GM12878 (cell line): Measurements from ENCODE around the gene LACRT. TPM values are rescaled to one million over a fixed set of nuclear protein-coding genes. Genes with fewer than 3 reads are reported as not detected.

Experiments used
- ATAC-seq: fragments of 200-7000 bp; cut with Tn5 transposase; 3 replicates; pipeline ENCODE4 v1.9.1; 2020; ENCODE audit warnings: mild to moderate bottlenecking, moderate library complexity
- BruUV-seq: library from RNA; stranded (reverse); fragments of 400-500 nt; replicated peaks from 2 replicates; lab custom pipeline; 2021; lab: Mats Ljungman, UMichigan
- CTCF ChIA-PET: fragments of 300-600 bp; sonication (Branson Sonifier 250); formaldehyde crosslinking; extraction: SDS; loops from one replicate; lab custom pipeline; 2021; ENCODE audit warnings: inconsistent platforms; lab: Yijun Ruan, JAX
- POLR2A ChIA-PET: fragments of 350-600 bp; formaldehyde crosslinking; extraction: SDS; loops from one replicate; lab custom pipeline; 2021; ENCODE audit warnings: inconsistent platforms; lab: Charles Lee
- RAD21 ChIA-PET: fragments of 300-600 bp; sonication (Branson Sonifier 250); formaldehyde crosslinking; loops from one replicate; lab custom pipeline; 2023; ENCODE audit warnings: antibody characterized with exemption; ENCODE audit not compliant: unreplicated experiment; lab: Charles Lee
- SMC1A ChIA-PET: fragments of 300-600 bp; sonication (Branson Sonifier 250); formaldehyde crosslinking; loops from one replicate; lab custom pipeline; 2023; ENCODE audit not compliant: unreplicated experiment, uncharacterized antibody; lab: Charles Lee
- DNase-seq: peaks from one replicate; pipeline ENCODE4 v3.0.0-alpha.2; 2011; ENCODE audit warnings: low read depth, low spot score
- FAIRE-seq: peaks from 3 replicates; lab custom pipeline; 2011; peaks lifted over from hg19 to GRCh38; lab: Jason Lieb, UNC
- H2AFZ ChIP-seq: 2 replicates; pipeline ENCODE4 v1.6.0; 2011; ENCODE audit warnings: low read depth, low read length, control low read depth; ENCODE audit not compliant: control insufficient read depth
- H3K27ac ChIP-seq: 2 replicates; pipeline ENCODE4 v1.5.1; 2011; ENCODE audit warnings: control low read depth; ENCODE audit not compliant: control insufficient read depth, insufficient read depth
- H3K27me3 ChIP-seq, 2 experiments: replicated peaks in 1 of 2; 2 replicates each; pipeline versions ENCODE4 v1.6.0 to v1.6.1; 2011; ENCODE audit warnings: low read length in 1 of 2; ENCODE audit not compliant: control insufficient read depth in 2 of 2, insufficient read depth in 2 of 2
- H3K36me3 ChIP-seq, 2 experiments: 2 replicates each; pipeline ENCODE4 v1.5.1; 2011; ENCODE audit warnings: low read length in 1 of 2; ENCODE audit not compliant: control insufficient read depth in 2 of 2, insufficient read depth in 2 of 2
- H3K4me1 ChIP-seq: 2 replicates; pipeline ENCODE4 v1.6.1; 2011; ENCODE audit warnings: mild to moderate bottlenecking, low read length, moderate library complexity, mixed read lengths; ENCODE audit not compliant: control insufficient read depth, insufficient read depth
- H3K4me2 ChIP-seq: 2 replicates; pipeline ENCODE4 v1.6.0; 2011; ENCODE audit warnings: control low read depth; ENCODE audit not compliant: control insufficient read depth, insufficient read depth
- H3K4me3 ChIP-seq: fragments of 200-600 bp; sonication (generic); 2 replicates; pipeline ENCODE4 v1.5.1; 2016
- H3K79me2 ChIP-seq: 2 replicates; pipeline ENCODE4 v1.6.0; 2011; ENCODE audit warnings: low read length; ENCODE audit not compliant: control insufficient read depth, insufficient read depth
- H3K9ac ChIP-seq: 2 replicates; pipeline ENCODE4 v1.8.0; 2011; ENCODE audit warnings: low read length, control low read depth, mixed read lengths; ENCODE audit not compliant: control insufficient read depth, insufficient read depth
- H3K9me3 ChIP-seq: replicated peaks from 3 replicates; pipeline ENCODE4 v1.5.1; 2011; ENCODE audit warnings: mild to moderate bottlenecking, low read length; ENCODE audit not compliant: control insufficient read depth, insufficient read depth
- H4K20me1 ChIP-seq: 2 replicates; pipeline ENCODE4 v1.6.0; 2011; ENCODE audit not compliant: control insufficient read depth, insufficient read depth
- E2F8 ChIP-seq: fragments of 450-650 bp; IDR thresholded peaks from 2 replicates; pipeline ENCODE4 v1.6.1; 2018; ENCODE audit warnings: mild to moderate bottlenecking, low read depth, moderate library complexity; ENCODE audit not compliant: partially characterized antibody
- EED ChIP-seq: sonication (generic); IDR thresholded peaks from 2 replicates; pipeline ENCODE4 v1.6.1; 2016; ENCODE audit warnings: antibody characterized with exemption, low read depth
- JUNB ChIP-seq: IDR thresholded peaks from 2 replicates; pipeline ENCODE4 v1.6.1; 2016; ENCODE audit warnings: antibody characterized with exemption, mild to moderate bottlenecking
- MEF2A ChIP-seq: IDR thresholded peaks from 2 replicates; pipeline ENCODE4 v1.6.1; 2011; ENCODE audit warnings: low read depth, mild to moderate bottlenecking, low read length, moderate library complexity; ENCODE audit not compliant: insufficient read depth
- NFIC ChIP-seq: IDR thresholded peaks from 2 replicates; pipeline ENCODE4 v1.6.1; 2012; ENCODE audit warnings: low read depth, mild to moderate bottlenecking, inconsistent platforms, low read length, moderate library complexity
- PAX8 ChIP-seq: fragments of 450-650 bp; IDR thresholded peaks from 2 replicates; pipeline ENCODE4 v1.6.1; 2017; ENCODE audit warnings: mild to moderate bottlenecking, moderate library complexity
- RFX5 ChIP-seq: IDR thresholded peaks from 2 replicates; pipeline ENCODE4 v1.6.1; 2011; ENCODE audit warnings: low read depth, low read length, improper control_type of control experiment
- RUNX3 ChIP-seq: IDR thresholded peaks from 2 replicates; pipeline ENCODE4 v1.6.1; 2012; ENCODE audit warnings: low read length, inconsistent platforms
- SMARCA5 ChIP-seq: fragments of 450-650 bp; IDR thresholded peaks from 2 replicates; pipeline ENCODE4 v1.6.1; 2017; ENCODE audit warnings: mild to moderate bottlenecking
- YY1 ChIP-seq: IDR thresholded peaks from 2 replicates; pipeline ENCODE4 v1.6.1; 2011; ENCODE audit warnings: low read depth, mild to moderate bottlenecking, low read length
- WGBS: methylation state at CpG from one replicate; pipeline ENCODE4 v1.1.6; 2016; ENCODE audit warnings: low lambda C conversion rate; ENCODE audit not compliant: insufficient replicate concordance, insufficient coverage; ENCODE audit errors: missing lambda C conversion rate; 5-methylcytosine and 5-hydroxymethylcytosine counted together
- in situ Hi-C: fragments of 300-500 bp; cut with MboI; formaldehyde crosslinking; loops from 9 replicates; pipeline ENCODE4 v1.14.3; 2018; ENCODE audit warnings: mixed read lengths
- intact Hi-C: fragments of 100-400 bp; cut with micrococcal nuclease; formaldehyde crosslinking; loops from one replicate; pipeline ENCODE4 v1.14.2; 2022; ENCODE audit not compliant: unreplicated experiment
- polyA plus RNA-seq, 11 experiments: library from polyadenylated mRNA; depleted of rRNA in 4 of 11; unstranded in 6 of 11; stranded (reverse) in 5 of 11; fragments of >200 nt; fragmentation: Nextera tagmentation in 4 of 11; fragmentation: Illumina TruSeq in 1 of 11; extraction: Ambion mirVana in 4 of 11; extraction: Trizol in 1 of 11; gene quantifications; 1 replicate in 1 of 11; 2 replicates in 10 of 11; pipeline versions ENCODE4 v1.2.1 to v1.2.3, GENCODE V29; 2011 to 2016; ENCODE audit warnings: inconsistent platforms in 2 of 11, missing spikeins in 2 of 11, low read depth in 1 of 11
- total RNA-seq, 4 experiments: library from RNA; depleted of rRNA in 3 of 4; stranded (reverse); fragments of >200 nt in 3 of 4; fragmentation: Illumina TruSeq in 1 of 4; extraction: Trizol in 1 of 4; gene quantifications; 2 replicates each; pipeline versions ENCODE4 v1.2.1 to v1.2.3, GENCODE V29; 2013 to 2021

The LACRT gene
- total and polyA plus RNA-seq, 10 of the 15 experiments (the other 5 are each of a cell fraction or from before 2014, with no cell fraction given): not detected

GRCh38 chr12:54650409-54650808 is 15.7 kb upstream of the LACRT start:
- no peak for FAIRE-seq
- in situ Hi-C loops: no loop called here
- no peak for TF ChIP-seq RFX5
- TF ChIP-seq EED: peak; percentile 48; the same call in 1 of the 2 replicates
- 0 out of 2 replicates have a peak, but pooled peaks have one; percentile 47 for TF ChIP-seq NFIC
- no peak for TF ChIP-seq PAX8
- TF ChIP-seq YY1: no peak
- peak; percentile 69; the same call in 1 of the 2 replicates for TF ChIP-seq MEF2A
- TF ChIP-seq SMARCA5: no peak
- TF ChIP-seq JUNB: peak; percentile 50
- peak; percentile 15; the same call in 1 of the 2 replicates for TF ChIP-seq RUNX3
- WGBS: 23% methylated on average over 4 of the region's 4 CpGs
- no peak overlapping the region for H3K4me3 ChIP-seq
- ChIA-PET RAD21 (no interaction called here), CTCF (interaction anchor here (0.7 to 2.0 kb wide), 2 partner anchors 9 kb away, joined by 3 to 11 read pairs; no protein-coding TSS in a partner anchor), POLR2A (no interaction called here), SMC1A (interaction anchor here (0.6 kb wide), 1 partner anchor 309 kb away, joined by 3 read pairs; no protein-coding TSS in a partner anchor)
- no peak overlapping the region for H3K9ac ChIP-seq
- no peak overlapping the region for H3K4me2 ChIP-seq
- H3K4me1 ChIP-seq: no peaks in the 10 kb centered on the region; the same call in 1 of the 2 replicates
- H3K36me3 ChIP-seq: no peaks in the 10 kb centered on the region
- no peak for ATAC-seq
- no peak for DNase-seq
- intact Hi-C loops: no loop called here
- no TSS peak for BruUV-seq
- H2AFZ ChIP-seq: no peak overlapping the region
- no peak overlapping the region for H3K27ac ChIP-seq
- H3K9me3 ChIP-seq: no peaks in the 10 kb centered on the region
- H3K79me2 ChIP-seq: no peaks in the 10 kb centered on the region
- H4K20me1 ChIP-seq: no peaks in the 10 kb centered on the region
- no peaks in the 10 kb centered on the region; a peak in 2 of 4 replicates for H3K27me3 ChIP-seq

DNA sequence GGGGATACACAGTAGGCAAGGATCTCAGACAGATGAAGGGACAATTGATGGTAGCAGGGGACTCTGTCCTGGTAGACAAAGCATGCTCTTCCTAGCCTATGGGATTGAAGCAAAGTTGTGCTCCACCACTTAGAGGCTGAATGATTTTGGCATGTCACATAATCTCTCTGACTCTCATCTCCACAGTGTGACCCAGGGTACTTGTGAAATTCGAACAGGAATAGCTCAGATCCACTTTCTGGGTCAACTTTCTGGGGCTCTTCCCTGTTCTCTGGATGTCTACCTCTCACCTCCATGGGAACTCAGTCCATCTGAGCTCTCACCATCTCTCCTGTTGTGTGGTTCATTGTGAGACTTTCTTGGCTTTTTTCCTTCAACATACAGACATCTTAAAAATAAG is 15.1 kb upstream of the LACRT start:
- no peak for FAIRE-seq
- in situ Hi-C loops: no loop called here
- H3K36me3 ChIP-seq: no peaks in the 10 kb centered on the region

More for the DNA sequence above, 15.1 kb upstream of the LACRT start:
- H2AFZ ChIP-seq: no peak overlapping the region
- no peak overlapping the region for H3K4me3 ChIP-seq
- BruUV-seq: no TSS peak
- TF ChIP-seq E2F8: no peak
- ChIA-PET CTCF (interaction anchor here (0.6 to 2.0 kb wide), 2 partner anchors 9 to 462 kb away, joined by 3 to 11 read pairs; no protein-coding TSS in a partner anchor), RAD21 (interaction anchor here (0.6 kb wide), 1 partner anchor 306 kb away, joined by 3 read pairs; no protein-coding TSS in a partner anchor), SMC1A (no interaction called here), POLR2A (no interaction called here)
- WGBS: 0% methylated on average over 1 of the region's 1 CpG
- H3K4me2 ChIP-seq: no peak overlapping the region
- H4K20me1 ChIP-seq: no peaks in the 10 kb centered on the region
- no peaks in the 10 kb centered on the region for H3K79me2 ChIP-seq
- H3K9me3 ChIP-seq: no peaks in the 10 kb centered on the region
- no peak for DNase-seq
- no peak overlapping the region for H3K27ac ChIP-seq
- intact Hi-C loops: no loop called here
- ATAC-seq: no peak
- no peak overlapping the region for H3K9ac ChIP-seq
- no peaks in the 10 kb centered on the region; a peak in 2 of 4 replicates for H3K27me3 ChIP-seq
- H3K4me1 ChIP-seq: no peaks in the 10 kb centered on the region; the same call in 1 of the 2 replicates
